ENCODE data around the gene GPATCH1.

Gene GPATCH1

GRCh38 chr19:33063356-33063752 is 17.6 kb upstream of the GPATCH1 start:
- no peak for FAIRE-seq

GRCh38 chr19:33063753-33064457 is 17.1 kb upstream of the GPATCH1 start:
- no peak for DNase-seq (ENCODE audit: extremely low spot score, insufficient read length, low read depth)
- FAIRE-seq: no peak

More at GRCh38 chr19:33063356-33063752, 17.6 kb upstream of the GPATCH1 start:
- no peak for DNase-seq (ENCODE audit: extremely low spot score, insufficient read length, low read depth)

- FAIRE-seq: no peak
- no peak for DNase-seq (ENCODE audit: extremely low spot score, insufficient read length, low read depth)
Measured at GRCh38 chr19:33064458-33064791, 16.6 kb upstream of the GPATCH1 start.

DNA sequence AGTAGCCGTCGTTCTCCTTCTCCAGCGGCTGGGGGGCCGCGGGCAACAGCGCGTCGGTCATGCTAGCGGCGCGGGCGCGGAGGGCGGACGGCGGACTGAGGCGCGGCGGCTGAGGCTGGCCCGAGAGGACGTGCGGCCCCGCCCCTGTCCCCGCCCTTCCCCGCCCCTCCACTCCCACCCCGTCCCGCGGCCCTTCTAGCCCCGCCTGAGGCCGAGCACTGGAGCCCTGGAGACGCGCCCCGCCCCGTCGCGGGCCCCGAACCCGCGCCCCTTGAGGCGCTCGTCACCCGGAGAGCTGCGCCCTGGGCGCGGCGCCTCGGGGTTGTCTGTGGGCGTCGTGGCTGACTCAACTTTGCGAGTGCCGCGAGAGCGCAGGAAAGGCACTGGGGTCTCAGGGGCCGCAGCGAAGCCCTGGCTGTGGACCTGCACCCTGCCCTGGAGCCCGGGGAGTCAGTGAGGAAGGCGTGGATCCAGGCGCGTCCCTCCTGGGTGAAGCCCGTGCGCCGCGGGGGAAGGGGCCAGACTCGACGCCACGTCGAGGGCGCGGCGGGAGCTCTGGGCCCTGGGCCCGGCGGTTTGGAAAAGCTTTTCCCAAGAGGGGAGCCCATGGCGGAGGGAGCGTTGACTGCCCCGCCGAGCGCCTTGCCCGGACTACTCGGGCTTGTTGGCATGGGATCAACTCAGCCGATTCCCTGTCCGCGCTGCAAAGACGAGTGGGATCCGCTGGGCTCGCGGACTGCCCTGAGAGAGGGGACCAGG is 16.0 kb upstream of the GPATCH1 start, which contains the start of gene RHPN2:
RHPN2 (minus strand) TSS at position 97 of the 759 bp plus-strand sequence; CDS start at position 61, 36 bp downstream.
- FAIRE-seq (no peak), DNase-seq (ENCODE audit: extremely low spot score, insufficient read length, low read depth) (peak; percentile 72)

- no peak for FAIRE-seq
Measured at GRCh38 chr19:33066543-33066942, 14.4 kb upstream of the GPATCH1 start.

DNA sequence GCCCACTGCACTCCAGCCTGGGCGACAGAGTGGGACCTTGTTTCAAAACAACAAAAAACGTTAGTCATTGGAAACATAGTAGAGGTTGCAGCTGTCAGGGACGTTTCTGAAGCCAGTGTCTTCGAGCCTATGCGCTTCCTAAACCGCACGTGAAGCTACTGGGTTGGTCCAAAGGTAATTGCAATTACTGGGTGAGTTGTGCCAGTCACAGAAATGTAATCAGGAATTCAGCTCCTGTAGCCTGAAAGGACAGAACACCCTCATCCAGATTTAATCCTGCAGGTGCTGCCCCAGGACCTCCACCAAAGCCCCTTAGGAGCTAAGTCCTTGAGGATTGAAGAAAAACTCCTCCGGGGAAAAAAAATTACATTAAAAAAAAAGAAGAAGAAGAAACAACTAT is 13.9 kb upstream of the GPATCH1 start:
- no peak for FAIRE-seq
- no peak for DNase-seq (ENCODE audit: extremely low spot score, insufficient read length, low read depth)

More at GRCh38 chr19:33066543-33066942, 14.4 kb upstream of the GPATCH1 start:
- no peak for DNase-seq (ENCODE audit: extremely low spot score, insufficient read length, low read depth)

- FAIRE-seq: no peak
Measured at GRCh38 chr19:33071887-33072286, 9.1 kb upstream of the GPATCH1 start.

DNA sequence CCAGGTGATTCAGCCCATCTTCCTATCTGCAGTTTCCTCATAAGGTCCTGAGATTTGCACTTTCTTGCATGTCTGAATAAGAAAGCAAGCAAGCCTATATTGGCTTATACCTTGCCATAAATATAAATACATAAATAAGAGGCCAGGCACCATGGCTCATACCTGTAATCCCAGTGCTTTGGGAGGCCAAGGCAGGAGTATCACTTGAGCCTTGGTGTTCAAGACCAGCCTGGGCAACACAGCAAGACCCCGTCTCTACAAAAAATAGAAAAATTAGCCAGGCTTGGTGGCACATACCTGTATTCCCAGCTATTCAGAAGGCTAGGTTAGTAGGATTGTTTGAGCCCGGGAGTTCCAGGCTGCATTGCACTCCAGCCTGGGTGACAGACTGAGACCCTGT is 5.5 kb upstream of the GPATCH1 start:
- FAIRE-seq (no peak), DNase-seq (ENCODE audit: extremely low spot score, insufficient read length, low read depth) (no peak)

More at GRCh38 chr19:33071887-33072286, 9.1 kb upstream of the GPATCH1 start:
- DNase-seq (ENCODE audit: extremely low spot score, insufficient read length, low read depth): no peak

DNA sequence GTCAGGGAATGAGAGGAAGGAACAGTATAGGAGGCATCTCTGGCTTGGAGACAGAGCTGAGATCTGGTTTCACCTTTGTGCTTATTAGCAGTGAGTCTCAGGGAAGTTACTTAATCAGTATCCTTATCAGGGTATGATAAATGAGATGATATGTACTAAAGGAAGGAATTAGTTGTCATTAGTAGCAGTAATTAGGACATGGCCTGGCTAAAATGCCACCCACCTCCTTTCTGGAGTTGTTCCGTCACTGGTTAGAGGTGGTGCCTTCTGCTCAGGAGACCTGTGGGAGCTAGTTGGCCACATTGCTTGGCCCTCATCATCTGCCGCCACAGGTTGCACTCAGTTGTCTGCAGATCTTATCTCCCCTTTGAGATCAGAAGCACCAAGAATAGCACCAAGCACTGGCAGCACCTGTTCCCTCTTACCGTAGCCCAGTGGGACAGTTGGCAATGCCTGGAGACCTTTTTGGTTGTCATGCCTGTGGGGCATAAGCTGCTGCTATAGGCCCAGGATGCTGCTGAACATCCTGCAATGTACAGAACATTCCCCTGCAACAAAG is 4.7 kb downstream of the GPATCH1 start:
- DNase-seq (ENCODE audit: extremely low spot score, insufficient read length, low read depth) (no peak), FAIRE-seq (no peak)

DNA sequence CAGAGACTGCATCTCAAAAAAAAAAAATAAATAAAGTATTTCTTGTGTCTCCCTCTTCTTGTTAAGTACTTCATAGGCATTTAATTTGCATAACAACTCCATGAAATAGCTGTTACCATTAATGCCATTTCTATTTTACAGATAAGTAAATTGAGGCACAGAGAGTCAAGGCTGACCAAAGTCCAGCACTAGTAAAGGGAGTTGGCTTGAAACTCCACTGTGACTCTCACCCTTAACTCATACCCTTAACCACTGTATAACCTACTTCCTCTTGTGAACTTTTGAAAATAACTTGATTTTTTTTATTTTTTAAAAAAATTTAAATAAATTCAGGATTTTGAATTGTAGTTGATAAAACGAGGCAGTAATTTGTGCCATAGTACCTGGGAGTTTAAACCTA is 6.0 kb downstream of the GPATCH1 start:
- FAIRE-seq (no peak), DNase-seq (ENCODE audit: extremely low spot score, insufficient read length, low read depth) (no peak)

DNA sequence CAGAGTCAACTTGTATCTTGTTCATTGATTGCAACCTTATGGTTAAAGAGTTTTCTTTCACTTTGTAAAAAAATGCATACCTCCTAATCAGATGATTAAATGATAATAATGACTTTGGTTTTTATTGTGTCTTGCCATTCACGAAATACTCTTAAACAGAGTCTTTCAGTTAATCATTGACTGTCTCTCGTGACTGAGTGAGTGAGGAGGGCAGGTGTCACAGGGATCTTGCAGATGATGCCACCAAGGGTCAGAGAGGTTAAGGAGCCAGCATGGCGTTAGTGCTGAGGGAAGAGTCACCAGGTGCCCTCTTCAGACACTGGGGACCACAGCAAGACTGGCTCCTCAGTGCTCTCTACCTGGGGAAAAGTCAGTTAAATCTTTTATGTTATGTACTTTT is 8.0 kb downstream of the GPATCH1 start:
- no peak for FAIRE-seq
- no peak for DNase-seq (ENCODE audit: extremely low spot score, insufficient read length, low read depth)

GRCh38 chr19:33090179-33090578 is 9.2 kb downstream of the GPATCH1 start:
- DNase-seq (ENCODE audit: extremely low spot score, insufficient read length, low read depth): no peak
- FAIRE-seq: no peak

DNA sequence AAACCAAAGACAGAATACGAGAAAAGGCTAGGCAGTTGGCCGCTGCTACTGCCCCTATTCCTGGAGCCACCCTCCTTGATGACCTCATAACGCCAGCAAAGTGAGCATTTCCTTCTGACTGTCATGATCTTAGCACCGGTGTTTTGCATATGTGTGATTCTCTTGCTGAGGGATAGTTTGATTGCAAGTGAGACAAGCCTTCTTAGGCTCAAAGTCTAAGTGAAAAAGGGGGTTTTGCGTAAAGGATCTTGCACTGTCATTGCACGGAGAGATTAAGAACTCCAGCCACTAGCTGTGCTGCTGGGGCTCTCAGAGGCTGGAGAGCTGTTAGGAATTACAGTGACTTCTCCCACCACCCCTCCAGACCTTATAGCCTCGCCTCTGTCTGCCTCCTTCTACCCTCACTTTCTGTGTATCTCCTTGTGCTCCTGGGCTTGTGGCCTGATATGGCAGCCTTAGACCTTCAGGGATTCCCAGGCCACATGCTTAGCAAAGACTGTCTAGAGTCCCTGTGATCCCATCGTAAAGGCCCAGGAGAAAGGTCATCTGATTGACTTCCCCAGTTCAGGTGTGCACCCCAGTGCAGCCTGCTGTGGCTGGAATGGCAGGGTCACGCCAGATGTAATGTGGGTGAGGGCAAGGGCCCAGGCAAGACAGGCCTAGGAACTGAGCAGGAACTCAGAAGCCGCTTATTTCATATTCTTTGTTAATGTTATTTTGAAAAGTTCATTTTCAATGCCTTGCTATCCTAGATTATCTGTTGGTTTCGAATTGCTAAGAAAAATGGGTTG is 12.6 kb downstream of the GPATCH1 start:
- DNase-seq (ENCODE audit: extremely low spot score, insufficient read length, low read depth): no peak
- no peak for FAIRE-seq

- no peak for DNase-seq (ENCODE audit: extremely low spot score, insufficient read length, low read depth)
- no peak for FAIRE-seq
Measured at GRCh38 chr19:33094436-33095067, 13.6 kb downstream of the GPATCH1 start.

DNA sequence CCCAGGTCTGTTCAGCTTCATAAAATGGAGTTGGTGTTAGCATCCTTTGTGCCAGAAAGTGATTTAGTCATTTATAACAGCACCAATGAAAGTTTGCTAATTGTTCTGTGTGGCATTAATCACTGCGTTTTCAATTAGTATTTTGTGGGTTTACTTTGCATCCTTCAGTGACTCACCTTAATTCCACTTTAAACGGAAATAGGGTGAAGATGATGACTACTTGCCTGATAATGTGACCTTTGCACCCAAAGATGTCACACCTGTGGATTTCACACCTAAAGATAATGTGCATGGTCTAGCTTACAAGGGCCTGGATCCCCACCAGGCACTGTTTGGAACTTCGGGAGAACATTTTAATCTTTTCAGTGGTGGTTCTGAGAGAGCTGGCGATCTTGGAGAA is 15.0 kb downstream of the GPATCH1 start:
- DNase-seq (ENCODE audit: extremely low spot score, insufficient read length, low read depth) (no peak), FAIRE-seq (no peak)

- no peak for DNase-seq (ENCODE audit: extremely low spot score, insufficient read length, low read depth)
- FAIRE-seq: no peak
Measured at GRCh38 chr19:33098055-33098534, 17.1 kb downstream of the GPATCH1 start.

- DNase-seq (ENCODE audit: extremely low spot score, insufficient read length, low read depth) (no peak), FAIRE-seq (no peak)
Measured at GRCh38 chr19:33100894-33101644, 20.1 kb downstream of the GPATCH1 start.

- FAIRE-seq (no peak), DNase-seq (ENCODE audit: extremely low spot score, insufficient read length, low read depth) (no peak)
Measured at GRCh38 chr19:33102893-33103292, 21.9 kb downstream of the GPATCH1 start.

GRCh38 chr19:33108161-33108560 is 27.2 kb downstream of the GPATCH1 start:
- FAIRE-seq: no peak

More at GRCh38 chr19:33108161-33108560, 27.2 kb downstream of the GPATCH1 start:
- DNase-seq (ENCODE audit: extremely low spot score, insufficient read length, low read depth): no peak
